Measurements from ENCODE around the gene MYOF.
"Not testable (repeated sequence)": the region's sequence is repeated elsewhere in the genome, so short reads cannot be mapped to it uniquely, and the experiment has no call there.

MYOF gene

GRCh38 chr10:93454736-93455135 is 27.4 kb downstream of the MYOF start:
- no peak for DNase-seq (ENCODE audit: low read depth in 3 of 3)

DNA sequence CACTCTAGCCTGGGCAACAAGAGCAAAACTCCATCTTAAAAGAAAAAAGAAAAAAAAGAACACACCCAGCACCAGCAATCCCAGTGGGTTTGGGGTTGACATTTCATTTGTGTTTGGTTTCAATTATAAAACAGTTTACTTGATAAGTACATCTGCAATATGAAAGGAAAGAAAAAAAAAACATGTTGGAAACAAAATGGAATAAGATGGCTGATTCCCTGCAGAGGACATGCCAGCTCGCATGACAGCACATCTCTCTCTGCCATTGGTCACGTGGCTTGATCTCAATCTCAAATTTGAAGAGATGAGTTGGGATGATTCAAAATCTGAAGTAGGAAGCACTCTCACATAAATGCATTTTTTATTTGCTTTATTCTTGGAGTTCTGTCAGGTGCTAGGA is 28.0 kb downstream of the MYOF start:
- DNase-seq (ENCODE audit: low read depth in 3 of 3): no peak

DNA sequence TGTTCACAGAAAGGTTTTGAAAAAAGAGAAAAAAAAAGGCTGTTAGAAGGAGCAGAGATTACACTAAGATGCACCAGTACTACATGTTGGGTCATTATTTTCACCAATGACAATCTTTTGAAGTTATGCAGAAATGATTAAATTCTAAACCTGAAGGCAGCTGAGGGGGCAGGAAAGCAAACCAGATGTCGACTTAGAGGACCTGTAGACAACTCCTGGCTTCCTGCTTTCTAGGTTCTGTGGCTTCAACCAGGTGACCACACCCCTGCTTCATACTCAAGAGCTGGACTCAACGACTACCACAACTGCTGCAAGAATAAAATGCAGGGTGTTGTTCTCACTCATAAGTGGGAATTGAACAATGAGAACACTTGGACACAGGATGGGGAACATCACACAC is 30.0 kb downstream of the MYOF start:
- no peak for DNase-seq (ENCODE audit: low read depth in 3 of 3)

DNA sequence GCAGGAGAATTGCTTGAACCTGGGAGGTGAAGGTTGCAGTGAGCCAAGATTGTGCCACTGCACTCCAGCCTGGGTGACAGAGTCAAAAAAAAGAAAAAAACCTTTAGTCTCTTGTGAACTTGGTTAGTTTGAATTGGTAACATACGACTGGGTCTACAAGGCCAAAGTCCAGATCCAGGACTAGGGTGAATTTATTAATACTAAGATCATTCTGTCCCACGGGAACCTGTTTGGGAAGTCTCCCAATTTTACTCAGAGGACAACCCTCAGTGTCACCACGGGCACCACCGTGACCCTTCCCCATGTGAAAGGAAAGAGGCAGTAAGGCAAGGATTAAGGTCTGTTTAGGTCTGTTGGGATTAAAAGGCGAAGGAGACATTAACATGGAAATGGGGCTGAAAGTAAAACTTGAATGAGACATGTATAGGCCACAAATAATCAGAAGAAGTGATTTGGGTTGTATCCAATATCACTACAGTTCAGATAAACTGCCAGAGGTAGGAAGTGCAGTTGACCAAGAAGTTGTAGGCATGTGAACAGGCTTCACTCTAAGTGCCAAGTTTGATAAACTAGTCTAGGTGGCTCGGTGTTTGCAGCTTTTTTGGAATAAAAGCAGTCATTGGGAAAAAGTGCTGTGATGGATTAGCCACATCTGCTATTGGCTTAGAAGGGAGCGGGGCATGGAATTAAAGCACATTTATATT is 30.7 kb downstream of the MYOF start:
- no peak for DNase-seq (ENCODE audit: low read depth in 3 of 3)

DNA sequence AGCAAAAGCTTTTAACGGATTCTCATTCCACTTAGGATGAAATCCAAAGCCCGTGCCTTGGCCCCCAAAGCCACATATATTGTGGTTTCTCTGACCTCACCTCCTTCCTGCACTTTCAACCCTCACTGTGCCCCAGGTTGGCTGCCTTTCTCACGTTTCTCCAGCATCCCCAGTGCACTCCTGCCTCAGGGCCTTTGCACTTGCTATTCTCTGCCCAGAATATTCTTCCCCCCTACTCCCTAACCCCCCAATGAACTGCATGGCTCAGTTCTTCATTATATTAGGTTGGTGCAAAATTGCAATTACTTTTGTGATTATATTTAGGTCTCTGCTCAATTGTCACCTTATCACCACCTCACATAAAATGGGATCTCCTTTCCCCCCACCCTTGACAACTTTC is 34.2 kb downstream of the MYOF start:
- no peak for DNase-seq (ENCODE audit: low read depth in 3 of 3)

- DNase-seq (ENCODE audit: low read depth in 3 of 3): no peak
Observed at GRCh38 chr10:93447019-93447418, 35.1 kb downstream of the MYOF start.

DNA sequence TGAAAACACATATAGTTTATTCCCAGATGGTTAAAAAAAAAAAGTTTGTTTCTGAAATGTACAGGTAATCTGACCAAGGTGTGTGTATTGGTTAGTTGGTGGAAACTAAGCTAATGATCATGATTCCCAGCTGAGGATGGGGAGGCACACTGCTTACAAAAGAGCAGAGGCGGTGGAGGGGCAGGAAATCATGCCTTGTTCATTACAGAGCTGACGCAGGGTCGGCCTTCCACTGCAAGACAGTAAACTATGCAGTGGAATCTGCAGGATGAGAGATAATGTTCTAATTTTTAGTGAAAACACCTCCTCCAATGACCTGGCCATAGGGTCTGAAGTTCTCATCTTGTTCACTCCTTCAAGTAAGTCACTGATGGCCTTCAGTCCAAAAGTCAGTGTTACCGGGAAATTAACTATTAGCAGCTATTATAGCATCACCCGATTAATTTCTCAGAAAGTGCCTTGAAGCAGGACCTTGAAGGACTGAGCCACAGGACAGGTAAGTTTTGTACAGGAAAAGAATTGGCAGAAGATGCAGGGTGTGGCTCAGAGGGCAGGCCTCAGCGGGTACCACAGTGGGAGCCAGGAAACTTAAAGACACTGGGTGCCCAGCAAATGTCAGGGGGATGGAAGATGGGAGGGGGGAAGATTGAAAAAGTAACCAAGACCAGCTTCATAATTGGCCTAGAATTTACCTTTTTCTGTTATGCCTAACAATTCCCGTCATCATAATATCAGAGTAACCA is 36.0 kb downstream of the MYOF start:
- no peak for DNase-seq (ENCODE audit: low read depth in 3 of 3)

- no peak for DNase-seq (ENCODE audit: low read depth in 3 of 3)
Observed at GRCh38 chr10:93445097-93445960, 36.8 kb downstream of the MYOF start.

GRCh38 chr10:93443481-93443880 is 38.7 kb downstream of the MYOF start:
- DNase-seq (ENCODE audit: low read depth in 3 of 3): no peak

DNA sequence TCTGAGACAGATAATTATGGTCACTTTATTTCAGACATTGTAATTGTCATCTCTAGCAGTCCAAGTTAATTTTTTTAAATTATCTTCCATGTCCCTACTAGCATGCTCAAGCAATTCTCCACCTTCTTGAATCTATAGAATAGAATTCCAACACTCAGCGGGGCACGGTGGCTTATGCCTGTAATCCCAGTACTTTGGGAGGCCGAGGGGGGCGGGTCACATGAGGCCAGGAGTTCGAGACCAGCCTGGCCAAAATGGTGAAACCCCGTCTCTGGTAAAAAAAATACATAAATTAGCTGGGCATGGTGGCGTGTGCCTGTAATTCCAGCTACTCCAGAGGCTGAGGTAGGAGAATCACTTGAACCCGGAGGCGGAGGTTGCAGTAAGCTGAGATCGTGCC is 39.4 kb downstream of the MYOF start:
- DNase-seq (ENCODE audit: low read depth in 3 of 3): not testable (repeated sequence)

DNA sequence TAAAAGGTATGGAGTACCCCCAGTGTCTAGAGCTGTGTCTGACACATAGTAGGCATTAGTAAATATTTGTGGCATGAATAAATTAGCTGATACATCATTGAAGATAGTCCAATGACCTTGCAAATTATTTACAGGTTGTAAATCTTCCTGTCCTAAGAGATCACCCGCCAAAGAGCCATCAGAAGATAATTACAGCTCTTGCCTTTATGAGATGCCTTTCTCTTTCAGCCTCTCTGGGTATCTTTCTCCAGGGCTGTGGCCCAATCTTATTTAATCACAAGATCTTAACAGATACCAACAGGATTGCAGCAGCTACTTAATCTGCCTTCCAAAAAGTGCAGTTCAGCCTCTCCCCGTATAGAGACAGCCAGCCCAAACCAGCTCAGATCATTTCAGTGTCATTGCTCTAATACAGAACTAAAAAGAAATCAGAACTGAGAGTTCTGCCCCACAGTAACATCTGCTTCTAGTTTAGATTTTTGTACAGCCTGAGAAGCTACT is 41.5 kb downstream of the MYOF start:
- DNase-seq (ENCODE audit: low read depth in 3 of 3): no peak

- no peak for DNase-seq (ENCODE audit: low read depth in 3 of 3)
Observed at GRCh38 chr10:93438613-93439253, 43.4 kb downstream of the MYOF start.

DNA sequence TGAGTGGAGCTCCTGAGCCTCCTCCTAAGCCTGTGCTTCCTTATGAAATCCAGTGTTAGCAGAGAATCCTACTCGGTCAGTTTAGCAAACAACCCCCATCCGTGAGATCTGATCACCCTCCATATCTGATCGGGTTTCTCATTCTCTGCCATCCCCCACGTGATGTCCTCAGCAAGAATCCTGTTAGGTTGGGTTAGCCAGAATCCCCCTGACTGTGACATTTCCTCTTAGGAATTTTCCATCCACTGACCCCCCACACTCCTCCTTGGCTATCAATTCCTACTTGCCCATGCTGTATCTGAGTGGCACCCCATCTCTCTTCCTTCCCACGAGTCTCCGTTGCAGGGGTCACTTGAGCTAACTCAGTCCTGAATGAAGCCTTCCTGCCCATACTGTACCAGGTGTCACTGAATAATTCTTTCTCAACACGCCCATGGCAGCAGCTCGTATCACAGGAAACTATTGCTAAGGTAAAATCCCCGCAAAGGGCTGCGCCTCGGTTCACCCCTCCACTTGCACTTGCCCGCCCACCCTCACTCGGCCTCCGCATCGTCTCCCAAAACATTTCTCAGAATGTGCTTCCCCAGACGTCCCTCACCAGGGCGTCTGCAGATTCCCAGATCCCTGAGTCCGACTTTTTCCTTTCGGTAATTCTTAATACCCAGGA is 44.1 kb downstream of the MYOF start:
- no peak for DNase-seq (ENCODE audit: low read depth in 3 of 3)

DNA sequence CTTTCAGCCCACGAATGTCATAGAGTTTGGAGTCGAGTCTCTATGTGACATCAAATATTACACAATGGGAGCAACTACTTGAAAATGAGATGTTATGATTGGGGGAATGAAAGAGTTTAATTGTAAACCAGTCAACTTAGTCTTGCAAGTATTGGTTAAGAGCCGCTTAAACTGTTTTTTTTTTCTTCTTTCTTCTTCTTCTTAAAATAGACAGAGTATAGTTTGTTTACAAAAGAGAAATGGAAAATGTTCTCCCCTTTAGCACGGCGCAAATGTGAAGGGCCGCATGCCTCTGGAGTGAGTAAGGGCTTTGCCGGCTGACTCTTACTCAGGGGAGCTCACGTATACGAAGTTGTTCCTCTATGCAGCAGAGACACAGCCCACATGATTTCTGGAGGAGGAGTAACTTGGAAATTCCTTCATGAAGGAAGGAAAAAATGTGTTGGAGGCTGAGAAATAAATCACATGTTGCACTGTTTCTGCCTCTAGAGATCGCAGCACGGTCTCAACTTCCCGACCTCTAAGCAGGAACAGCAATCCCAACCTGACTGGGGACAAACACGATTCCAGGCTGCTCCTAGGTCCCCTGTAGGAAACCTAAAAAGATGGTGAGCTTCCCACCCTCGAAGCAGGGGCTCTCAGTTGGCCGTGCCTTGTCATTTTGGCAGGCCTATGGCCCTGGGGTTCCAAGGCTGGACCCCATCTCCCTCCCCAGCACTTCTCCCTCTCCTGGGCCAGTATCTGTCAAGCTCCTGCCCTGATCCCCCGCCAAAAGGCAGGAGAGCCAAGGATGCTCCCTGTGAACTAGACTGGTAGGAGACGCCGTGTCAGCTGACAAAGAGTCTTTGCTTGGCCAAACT is 44.8 kb downstream of the MYOF start:
- DNase-seq (ENCODE audit: low read depth in 3 of 3): no peak

GRCh38 chr10:93436591-93437085 is 45.5 kb downstream of the MYOF start:
- no peak for DNase-seq (ENCODE audit: low read depth in 3 of 3)

- no peak for DNase-seq (ENCODE audit: low read depth in 3 of 3)
Observed at GRCh38 chr10:93435621-93436397, 46.3 kb downstream of the MYOF start.

DNA sequence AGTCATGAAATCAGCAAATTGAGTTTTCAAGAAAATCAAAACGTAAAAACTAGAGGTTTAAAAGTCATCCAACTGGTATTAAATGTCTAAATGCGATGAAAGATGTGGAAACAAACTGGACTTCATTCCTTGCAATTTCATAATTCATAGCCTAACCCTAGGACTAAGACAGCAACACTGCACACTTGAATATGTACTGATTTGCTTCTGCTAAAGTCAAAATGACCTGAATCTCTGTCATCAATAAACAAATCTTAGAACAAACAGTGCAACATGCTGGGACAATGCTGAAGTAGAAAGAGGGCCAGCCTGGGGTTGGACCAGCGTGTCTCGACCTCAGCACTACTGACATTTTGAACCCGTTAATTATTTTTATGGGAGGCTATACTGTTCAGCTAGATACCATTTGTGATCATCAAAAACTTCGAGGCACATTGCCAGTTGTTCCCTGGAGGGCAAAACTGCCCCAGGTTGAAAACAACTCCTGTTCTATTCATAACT is 47.1 kb downstream of the MYOF start:
- no peak for DNase-seq (ENCODE audit: low read depth in 3 of 3)

GRCh38 chr10:93431361-93431760 is 50.8 kb downstream of the MYOF start:
- no peak for DNase-seq (ENCODE audit: low read depth in 3 of 3)

GRCh38 chr10:93425861-93426260 is 56.3 kb downstream of the MYOF start:
- DNase-seq (ENCODE audit: low read depth in 3 of 3): no peak
